CD4-positive, alpha-beta T cell treated with Interleukin-6 at 100 ng/mL for 8 hours (primary cell): ENCODE data around the gene RAD51AP2.
"Not testable (repeated sequence)": the region's sequence is repeated elsewhere in the genome, so short reads cannot be mapped to it uniquely, and the experiment has no call there.

ENCODE experiments used
- DNase-seq: peaks from one replicate; pipeline ENCODE4 v3.0.0-alpha.2; 2020; ENCODE audit warnings: mixed read lengths, low spot score

The RAD51AP2 gene

DNA sequence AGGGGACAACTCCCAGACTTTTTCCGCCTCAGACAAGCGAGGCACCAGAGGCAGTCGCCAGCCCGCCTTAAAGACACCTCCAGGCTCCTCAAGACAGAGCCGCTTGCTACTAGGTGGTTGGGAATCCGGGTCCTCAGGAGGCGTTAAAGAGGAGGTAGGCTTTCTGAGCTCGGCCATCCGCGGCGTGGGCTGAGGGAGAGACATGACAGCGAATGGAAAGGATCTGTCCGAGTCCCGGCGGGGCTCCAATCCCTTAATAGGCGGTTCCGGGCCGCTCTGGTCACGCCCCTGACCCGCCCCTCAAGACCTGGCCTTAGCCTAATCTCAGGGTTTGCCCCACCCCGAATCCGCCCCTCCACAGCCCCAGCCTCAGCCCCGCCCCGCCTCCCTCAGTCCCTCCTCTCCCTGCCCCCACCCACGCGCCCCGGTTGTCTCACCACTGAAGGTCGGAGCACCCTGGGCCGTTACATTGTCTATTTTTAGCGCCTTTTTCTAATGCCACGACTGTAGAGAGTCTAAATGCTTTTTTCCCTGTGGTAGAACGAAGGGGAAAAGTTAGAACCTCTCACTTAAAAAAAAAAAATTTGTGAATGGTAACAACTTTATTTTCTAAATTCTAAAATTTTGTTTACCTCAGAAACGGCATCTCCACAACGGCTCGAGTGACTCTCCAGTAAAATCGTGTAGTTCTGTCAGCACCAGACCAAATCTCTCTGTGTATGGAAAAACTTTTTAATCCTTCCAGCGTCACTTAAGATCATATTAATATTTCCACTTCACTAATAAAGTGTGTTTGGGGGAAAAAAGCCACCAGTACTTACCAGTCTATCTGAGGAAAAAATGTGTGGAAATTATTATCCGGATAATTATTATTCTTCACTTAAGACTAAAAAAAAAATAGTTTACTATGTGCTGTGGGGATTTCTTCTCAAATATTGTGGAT is at the start of gene RAD51AP2:
Gene RAD51AP2 (minus strand): TSS at position 229 of the 943 bp plus-strand sequence. CDS start 25 bp downstream, at position 204.
- no peak for DNase-seq

- DNase-seq = not testable (repeated sequence)
Observed at GRCh38 chr2:17565726-17566125, 47.5 kb upstream of the RAD51AP2 start.

GRCh38 chr2:17558878-17559277 is 40.6 kb upstream of the RAD51AP2 start:
- DNase-seq = no peak

DNA sequence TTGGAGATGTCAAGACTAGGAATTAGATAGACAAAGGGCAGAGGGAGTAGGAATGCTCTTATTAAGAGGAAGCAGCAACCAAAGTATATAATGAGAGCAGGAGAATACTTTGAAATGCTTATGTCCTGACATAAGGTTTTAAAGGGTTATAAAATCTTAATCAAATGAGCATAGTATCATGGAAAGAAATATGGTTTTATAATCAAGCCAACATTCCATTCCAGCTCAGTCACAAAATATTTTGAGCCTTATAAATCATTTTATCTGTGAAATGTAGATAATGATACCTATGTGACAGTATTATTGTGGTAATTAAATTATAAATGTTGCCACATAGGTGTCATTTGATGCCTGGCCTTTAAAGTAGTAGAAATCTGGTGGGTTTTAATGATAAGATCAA is 39.8 kb upstream of the RAD51AP2 start:
- DNase-seq = no peak

- DNase-seq = no peak
Observed at GRCh38 chr2:17557596-17557995, 39.4 kb upstream of the RAD51AP2 start.

- no peak for DNase-seq
Observed at GRCh38 chr2:17555150-17555549, 36.9 kb upstream of the RAD51AP2 start.

- no peak for DNase-seq
Observed at GRCh38 chr2:17550907-17551306, 32.7 kb upstream of the RAD51AP2 start.

- no peak for DNase-seq
Observed at GRCh38 chr2:17547737-17548136, 29.5 kb upstream of the RAD51AP2 start.

DNA sequence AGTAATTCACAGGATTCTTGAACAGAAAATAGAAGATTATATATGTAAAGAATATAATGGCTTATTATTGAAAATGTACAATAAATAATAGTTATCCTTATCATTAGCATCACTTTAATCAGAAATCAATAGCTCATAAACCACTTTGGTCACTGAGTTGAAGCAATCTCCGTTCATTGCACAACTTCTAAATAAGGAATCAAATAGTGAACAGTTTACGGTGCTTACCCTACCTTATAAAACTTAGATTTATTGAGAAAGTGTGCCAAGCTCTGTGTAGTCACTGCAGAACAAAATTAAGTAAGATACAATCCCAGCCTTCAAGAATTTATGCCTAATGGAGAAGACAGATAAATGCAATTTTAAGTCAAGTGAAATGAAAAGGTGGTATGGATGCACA is 29.0 kb upstream of the RAD51AP2 start:
- no peak for DNase-seq

DNA sequence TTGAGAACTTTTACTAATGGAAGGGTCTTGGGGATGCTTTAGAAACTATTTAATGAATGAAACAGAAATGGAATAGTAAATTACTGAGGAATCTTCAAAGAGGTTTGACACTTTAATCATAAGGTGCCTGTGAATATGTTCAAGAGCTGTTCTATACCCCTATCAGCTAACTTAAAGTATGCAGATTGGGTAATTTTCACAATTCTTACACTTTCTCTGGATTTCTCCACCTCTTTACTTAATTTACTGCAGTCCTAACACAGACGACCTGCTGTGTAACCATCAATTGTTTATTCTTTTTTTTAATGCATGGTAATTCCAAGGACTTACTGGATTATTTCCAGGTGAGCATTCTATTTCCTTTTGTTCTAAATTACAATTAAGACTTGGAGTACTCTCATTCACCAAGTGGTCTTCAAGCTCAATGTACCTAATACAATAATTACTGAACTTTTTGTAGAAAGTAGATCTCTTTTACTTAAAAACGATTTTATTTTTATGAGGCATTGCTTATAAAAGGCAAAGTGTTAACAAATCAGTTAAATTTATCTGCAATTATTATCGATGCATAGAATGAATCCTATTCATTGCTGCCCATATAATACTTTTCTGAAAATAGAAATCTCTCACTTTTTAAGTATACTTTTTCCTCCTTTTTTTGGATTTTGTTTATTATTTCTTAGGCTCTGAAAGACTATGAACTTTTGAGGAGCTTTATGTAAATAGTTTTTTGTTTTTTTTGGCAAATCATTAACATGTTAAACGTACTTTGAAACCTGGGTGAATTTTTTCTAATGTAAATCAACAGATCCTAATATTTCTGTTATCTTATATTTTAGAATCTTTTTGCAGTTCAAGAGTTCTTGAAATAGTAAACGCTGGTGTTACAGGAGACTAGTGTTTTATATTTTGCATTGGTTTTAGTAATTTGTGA is 27.7 kb upstream of the RAD51AP2 start:
- no peak for DNase-seq

- DNase-seq = no peak
Observed at GRCh38 chr2:17544256-17544655, 26.0 kb upstream of the RAD51AP2 start.

DNA sequence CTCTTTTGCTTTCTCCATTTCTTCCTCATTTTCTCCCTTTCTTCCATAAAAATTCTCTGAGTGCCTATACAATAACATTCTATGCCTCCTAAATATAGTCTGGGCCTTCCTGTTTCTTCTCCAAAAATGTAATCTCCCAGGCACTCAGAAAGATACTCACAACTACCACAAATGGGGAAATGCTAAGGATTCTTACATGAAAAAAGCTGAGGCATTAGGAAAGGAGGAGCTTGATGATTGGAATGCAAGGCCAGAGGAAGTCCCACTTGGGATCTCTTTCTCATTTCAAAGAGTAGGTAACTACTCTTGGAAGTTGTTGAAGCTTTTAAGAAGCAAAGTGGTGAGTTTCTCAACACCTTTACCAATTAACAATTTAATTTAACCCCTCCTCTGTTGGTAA is 25.6 kb upstream of the RAD51AP2 start:
- DNase-seq = no peak

DNA sequence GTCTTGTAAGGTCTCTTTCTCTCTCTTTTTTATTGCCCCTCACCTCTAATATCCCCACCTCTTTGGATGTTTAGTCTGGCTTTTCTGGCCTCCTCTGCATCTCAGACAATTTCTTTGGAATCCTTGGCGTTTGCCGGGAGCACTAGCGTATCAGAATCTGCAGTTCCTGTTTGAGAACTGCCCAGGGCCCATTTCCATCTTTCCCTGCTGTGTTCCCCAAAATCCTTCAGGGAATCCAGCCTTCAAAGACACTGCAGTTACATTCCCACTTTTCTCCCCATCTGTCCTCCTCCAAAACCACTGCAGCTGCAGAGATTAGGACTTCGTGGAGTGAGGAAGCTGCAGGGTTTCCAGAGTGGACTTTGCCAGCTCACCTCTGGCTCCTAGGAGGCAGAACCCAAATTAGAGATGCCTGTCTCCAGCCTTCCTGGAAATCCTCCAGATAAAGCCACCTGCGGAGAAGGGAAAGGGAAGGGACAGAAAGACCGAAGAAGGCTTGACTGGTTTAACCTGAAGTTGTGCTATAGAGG is 25.0 kb upstream of the RAD51AP2 start:
- DNase-seq = no peak

DNA sequence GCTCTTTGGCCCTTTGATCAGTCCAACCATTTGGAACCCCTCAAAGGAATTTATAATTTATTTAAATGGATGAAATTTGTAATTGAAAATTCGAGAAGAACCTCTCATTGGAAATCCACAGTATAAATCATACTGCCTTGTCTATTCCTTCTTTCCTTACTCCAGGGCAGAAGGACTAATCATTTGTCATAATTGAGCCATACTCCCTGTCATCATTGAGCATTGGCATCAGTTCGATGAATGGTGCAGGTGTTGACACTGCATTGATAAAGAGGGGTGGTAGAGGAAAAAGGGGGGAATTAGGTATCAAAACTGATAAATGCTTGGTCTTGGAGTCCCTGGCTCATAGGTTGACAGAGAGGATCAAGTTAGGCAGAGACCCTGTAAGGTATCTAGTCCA is 24.2 kb upstream of the RAD51AP2 start:
- no peak for DNase-seq

GRCh38 chr2:17541531-17541950 is 23.3 kb upstream of the RAD51AP2 start:
- no peak for DNase-seq

DNA sequence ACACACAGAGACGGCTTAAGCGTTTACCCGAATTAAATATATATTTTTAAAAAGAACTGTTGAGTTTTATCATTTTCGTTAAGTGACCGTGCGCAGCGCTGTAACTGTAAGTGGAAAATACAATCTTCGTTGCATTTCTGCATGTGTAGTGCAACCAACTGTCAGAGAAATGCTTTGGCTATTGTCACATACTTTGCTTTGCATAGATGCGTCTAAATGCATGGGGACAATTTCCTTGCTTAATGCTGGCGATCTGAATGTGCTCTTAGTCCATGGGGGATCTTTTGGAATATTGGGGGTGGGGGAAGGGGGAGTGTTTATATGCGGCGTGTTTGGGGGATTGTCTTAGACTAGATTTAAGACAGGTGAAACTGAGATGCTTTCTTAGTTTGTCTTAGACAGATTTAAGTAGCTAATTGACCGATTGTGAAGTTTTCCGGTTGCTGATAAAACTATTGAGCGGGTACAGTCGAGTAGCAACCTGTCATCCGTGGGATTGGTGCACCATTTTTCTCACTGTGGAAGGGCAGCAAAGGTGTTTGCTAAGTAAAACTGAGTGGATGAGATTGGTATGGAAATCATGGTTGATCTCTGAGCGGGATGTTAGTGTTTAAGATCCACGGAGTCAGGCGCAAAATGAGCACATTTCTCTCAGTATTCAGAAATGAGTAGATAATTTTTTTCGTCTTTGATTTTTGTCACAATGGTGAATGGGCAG is 22.7 kb upstream of the RAD51AP2 start:
- no peak for DNase-seq

DNA sequence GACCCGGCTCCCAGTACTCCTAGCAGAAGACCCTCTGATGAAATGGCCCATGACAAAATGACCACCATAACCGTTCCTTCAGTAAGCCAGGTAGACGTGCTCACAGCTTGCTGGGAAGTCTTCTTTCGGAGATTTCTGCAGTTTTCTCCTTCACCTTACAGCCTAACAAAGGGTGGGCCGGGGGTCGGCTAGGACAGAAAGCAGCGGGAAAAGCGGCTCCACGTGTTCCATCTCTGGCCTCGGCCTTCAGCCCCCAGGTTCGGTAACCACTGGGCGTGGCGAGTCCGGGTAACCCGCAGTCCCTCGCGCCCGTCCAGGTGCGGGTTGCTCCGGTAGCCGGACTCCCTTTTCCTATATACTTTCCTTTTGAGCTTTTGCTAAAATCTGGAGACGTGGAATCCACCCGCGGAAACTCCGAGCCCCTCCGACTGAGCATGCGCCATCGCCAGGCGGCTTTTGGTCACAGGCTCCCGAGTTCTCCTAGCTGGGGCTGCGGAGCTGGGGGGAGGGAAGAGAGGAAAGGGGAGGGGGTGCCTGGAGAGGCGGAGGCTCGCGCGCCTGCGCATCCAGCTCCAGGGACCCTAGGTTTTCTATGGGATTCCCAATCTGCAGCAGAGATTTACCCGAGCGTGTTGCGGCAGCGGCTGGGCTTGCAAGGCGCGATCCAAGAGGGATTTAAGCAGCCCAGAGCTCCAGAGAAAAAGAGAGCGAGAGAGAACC is 22.0 kb upstream of the RAD51AP2 start, which contains the start of gene VSNL1:
Gene VSNL1 (plus strand): TSS at position 604 of the 720 bp plus-strand sequence. CDS start 51,379 bp downstream, outside the sequence.
- DNase-seq = no peak

DNA sequence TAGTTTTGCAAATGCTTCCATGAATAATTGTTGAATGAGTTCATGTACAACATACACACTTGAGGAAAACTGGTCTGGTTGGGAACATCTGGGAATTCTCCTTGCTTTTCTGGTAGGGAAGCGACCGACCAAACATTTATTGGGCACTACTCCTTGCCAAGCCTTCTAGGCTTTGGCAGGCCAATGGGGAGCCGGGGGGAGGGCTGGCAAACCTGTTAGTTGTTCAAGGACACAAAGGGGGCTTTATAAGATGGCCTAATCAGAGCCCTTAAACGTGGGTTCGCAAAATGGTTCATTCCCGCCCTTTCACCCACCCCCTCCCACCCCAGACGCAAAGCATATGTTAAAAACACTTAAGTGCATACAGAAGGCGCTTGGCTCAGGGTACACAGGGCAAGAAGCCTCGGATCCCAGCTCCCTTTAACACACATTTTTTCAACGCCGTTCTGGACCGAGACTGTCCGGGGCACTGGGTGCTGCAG is 21.4 kb upstream of the RAD51AP2 start:
- DNase-seq = no peak

GRCh38 chr2:17538844-17539554 is 20.8 kb upstream of the RAD51AP2 start:
- no peak for DNase-seq
